Erythroblast (primary cell): ENCODE data around the gene DDIT3.
"Not testable (repeated sequence)": the region's sequence is repeated elsewhere in the genome, so short reads cannot be mapped to it uniquely, and the experiment has no call there.

Experiments used
- GATA1 ChIP-seq: IDR thresholded peaks from 2 replicates; pipeline ENCODE4 v1.6.1; 2011; ENCODE audit warnings: low read depth, mild to moderate bottlenecking, control low read depth, low read length, moderate library complexity
- POLR2A ChIP-seq: IDR thresholded peaks from 2 replicates; pipeline ENCODE4 v1.6.1; 2011; ENCODE audit warnings: mild to moderate bottlenecking, low read length

- not testable (repeated sequence) for TF ChIP-seq POLR2A, GATA1
Measured at GRCh38 chr12:57517718-57518117, 2.6 kb downstream of the DDIT3 start.
